ENCODE results near the gene NKAIN2. TPM values are rescaled to one million over a fixed set of nuclear protein-coding genes. Genes with fewer than 3 reads are reported as not detected.

The NKAIN2 gene
- total RNA-seq, 1 experiment from 2014 or later, result not detected

DNA sequence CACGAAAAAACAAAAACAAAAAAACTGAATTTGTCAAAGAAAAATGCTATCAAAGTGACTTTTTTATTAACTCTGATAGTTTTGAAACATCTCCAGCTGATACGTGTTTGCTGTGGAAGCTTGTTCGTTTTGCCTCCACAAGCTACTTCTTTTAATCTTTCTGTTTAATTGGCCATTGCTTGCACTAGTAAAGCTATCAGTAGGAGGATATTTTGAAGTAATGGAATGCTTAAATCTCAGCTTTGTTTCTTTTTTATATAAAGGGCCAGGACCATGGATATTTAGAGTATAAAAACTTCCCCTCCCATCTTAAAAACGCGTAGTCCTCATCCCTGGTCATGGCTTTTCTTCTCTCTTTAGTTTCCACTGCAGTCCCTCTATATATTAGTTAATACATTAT is 344.0 kb downstream of the NKAIN2 start:
- ChIA-PET RAD21 (ENCODE audit: low non-redundant PET in 1 of 2, low total read pairs in 2 of 2, uncharacterized antibody in 2 of 2, unreplicated experiment in 2 of 2) (no interaction called here), POLR2A (no interaction called here), CTCF (no interaction called here)
- Histone ChIP-seq H3K9ac (ENCODE audit: low read length) (no peak overlapping the region), H3K4me3 (replicated peaks in 1 of 2; ENCODE audit: low read depth in 1 of 2, low read length in 2 of 2) (no peak overlapping the region), H3K27me3 (ENCODE audit: insufficient read depth, low read length) (peaks cover 4% of the 10 kb centered on the region; the same call in 1 of the 2 replicates), H3K27ac (ENCODE audit: low read depth, low read length) (no peak overlapping the region), H3K36me3 (ENCODE audit: control insufficient read depth in 1 of 2, insufficient read depth in 2 of 2, low read length in 2 of 2) (no peaks in the 10 kb centered on the region), H3K4me1 (ENCODE audit: control insufficient read depth in 1 of 2, insufficient read depth in 2 of 2, low read length in 2 of 2) (no peaks in the 10 kb centered on the region), H2AFZ (ENCODE audit: low read depth, low read length, poor library complexity, severe bottlenecking) (no peak overlapping the region), H3K4me2 (ENCODE audit: low read length) (no peak overlapping the region), H3K9me2 (ENCODE audit: insufficient read depth) (no peaks in the 10 kb centered on the region), H3K79me2 (ENCODE audit: insufficient read depth, low read length) (no peaks in the 10 kb centered on the region), H4K20me1 (ENCODE audit: insufficient read depth) (no peaks in the 10 kb centered on the region), H3K9me3 (ENCODE audit: control insufficient read depth in 1 of 2, insufficient read depth in 1 of 2, low read depth in 1 of 2, low read length in 2 of 2) (no peaks in the 10 kb centered on the region)
- ATAC-seq (no peak), DNase-seq (ENCODE audit: low read depth, low spot score) (no peak)
- no TSS peak for BruUV-seq (replicated peaks)
- intact Hi-C loops (cut with micrococcal nuclease), result no loop called here
- TF ChIP-seq, protein P1, sequence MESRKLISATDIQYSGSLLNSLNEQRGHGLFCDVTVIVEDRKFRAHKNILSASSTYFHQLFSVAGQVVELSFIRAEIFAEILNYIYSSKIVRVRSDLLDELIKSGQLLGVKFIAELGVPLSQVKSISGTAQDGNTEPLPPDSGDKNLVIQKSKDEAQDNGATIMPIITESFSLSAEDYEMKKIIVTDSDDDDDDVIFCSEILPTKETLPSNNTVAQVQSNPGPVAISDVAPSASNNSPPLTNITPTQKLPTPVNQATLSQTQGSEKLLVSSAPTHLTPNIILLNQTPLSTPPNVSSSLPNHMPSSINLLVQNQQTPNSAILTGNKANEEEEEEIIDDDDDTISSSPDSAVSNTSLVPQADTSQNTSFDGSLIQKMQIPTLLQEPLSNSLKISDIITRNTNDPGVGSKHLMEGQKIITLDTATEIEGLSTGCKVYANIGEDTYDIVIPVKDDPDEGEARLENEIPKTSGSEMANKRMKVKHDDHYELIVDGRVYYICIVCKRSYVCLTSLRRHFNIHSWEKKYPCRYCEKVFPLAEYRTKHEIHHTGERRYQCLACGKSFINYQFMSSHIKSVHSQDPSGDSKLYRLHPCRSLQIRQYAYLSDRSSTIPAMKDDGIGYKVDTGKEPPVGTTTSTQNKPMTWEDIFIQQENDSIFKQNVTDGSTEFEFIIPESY (IDR thresholded peaks at IDR 0.05; ENCODE audit: extremely low read depth, insufficient replicate concordance, low read length), result no peak
- TF ChIP-seq, protein P2, sequence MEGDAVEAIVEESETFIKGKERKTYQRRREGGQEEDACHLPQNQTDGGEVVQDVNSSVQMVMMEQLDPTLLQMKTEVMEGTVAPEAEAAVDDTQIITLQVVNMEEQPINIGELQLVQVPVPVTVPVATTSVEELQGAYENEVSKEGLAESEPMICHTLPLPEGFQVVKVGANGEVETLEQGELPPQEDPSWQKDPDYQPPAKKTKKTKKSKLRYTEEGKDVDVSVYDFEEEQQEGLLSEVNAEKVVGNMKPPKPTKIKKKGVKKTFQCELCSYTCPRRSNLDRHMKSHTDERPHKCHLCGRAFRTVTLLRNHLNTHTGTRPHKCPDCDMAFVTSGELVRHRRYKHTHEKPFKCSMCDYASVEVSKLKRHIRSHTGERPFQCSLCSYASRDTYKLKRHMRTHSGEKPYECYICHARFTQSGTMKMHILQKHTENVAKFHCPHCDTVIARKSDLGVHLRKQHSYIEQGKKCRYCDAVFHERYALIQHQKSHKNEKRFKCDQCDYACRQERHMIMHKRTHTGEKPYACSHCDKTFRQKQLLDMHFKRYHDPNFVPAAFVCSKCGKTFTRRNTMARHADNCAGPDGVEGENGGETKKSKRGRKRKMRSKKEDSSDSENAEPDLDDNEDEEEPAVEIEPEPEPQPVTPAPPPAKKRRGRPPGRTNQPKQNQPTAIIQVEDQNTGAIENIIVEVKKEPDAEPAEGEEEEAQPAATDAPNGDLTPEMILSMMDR (IDR thresholded peaks at IDR 0.05 in 2 of 3, conservative IDR thresholded peaks at IDR 0.05 in 1 of 3; ENCODE audit: borderline replicate concordance in 1 of 3, insufficient read depth in 1 of 3, low read depth in 2 of 3, low read length in 2 of 3), result no peak
- TF ChIP-seq JUND (IDR thresholded peaks at IDR 0.05), result no peak
- no peak for TF ChIP-seq YY1 (IDR thresholded peaks at IDR 0.05; ENCODE audit: extremely low read depth, insufficient replicate concordance, low read depth, low read length)
